Measurements from ENCODE around the gene INSYN2B. TPM values are rescaled to one million over a fixed set of nuclear protein-coding genes. Genes with fewer than 3 reads are reported as not detected.

The INSYN2B gene
- total RNA-seq, result 1.5 TPM

GRCh38 chr5:169980418-169981053 lies at the start of gene INSYN2B:
Gene INSYN2B, minus strand, starts transcription at chr5:169980495. Its CDS starts 96,597 bp downstream, at chr5:169883898.

Small RNA genes within 50 kb of the gene (small RNA-seq; reads per million reads assigned to genes)
- gene MIR378E (ENCODE audit: low replicate concordance), result not detected

Other genes starting within 250 kb of the INSYN2B start
- gene FOXI1, start 125.4 kb upstream of the INSYN2B start, total RNA-seq, result 3.8 TPM